ENCODE data around the gene QRICH2. TPM values are rescaled to one million over a fixed set of nuclear protein-coding genes. Genes with fewer than 3 reads are reported as not detected.

The QRICH2 gene, protein sequence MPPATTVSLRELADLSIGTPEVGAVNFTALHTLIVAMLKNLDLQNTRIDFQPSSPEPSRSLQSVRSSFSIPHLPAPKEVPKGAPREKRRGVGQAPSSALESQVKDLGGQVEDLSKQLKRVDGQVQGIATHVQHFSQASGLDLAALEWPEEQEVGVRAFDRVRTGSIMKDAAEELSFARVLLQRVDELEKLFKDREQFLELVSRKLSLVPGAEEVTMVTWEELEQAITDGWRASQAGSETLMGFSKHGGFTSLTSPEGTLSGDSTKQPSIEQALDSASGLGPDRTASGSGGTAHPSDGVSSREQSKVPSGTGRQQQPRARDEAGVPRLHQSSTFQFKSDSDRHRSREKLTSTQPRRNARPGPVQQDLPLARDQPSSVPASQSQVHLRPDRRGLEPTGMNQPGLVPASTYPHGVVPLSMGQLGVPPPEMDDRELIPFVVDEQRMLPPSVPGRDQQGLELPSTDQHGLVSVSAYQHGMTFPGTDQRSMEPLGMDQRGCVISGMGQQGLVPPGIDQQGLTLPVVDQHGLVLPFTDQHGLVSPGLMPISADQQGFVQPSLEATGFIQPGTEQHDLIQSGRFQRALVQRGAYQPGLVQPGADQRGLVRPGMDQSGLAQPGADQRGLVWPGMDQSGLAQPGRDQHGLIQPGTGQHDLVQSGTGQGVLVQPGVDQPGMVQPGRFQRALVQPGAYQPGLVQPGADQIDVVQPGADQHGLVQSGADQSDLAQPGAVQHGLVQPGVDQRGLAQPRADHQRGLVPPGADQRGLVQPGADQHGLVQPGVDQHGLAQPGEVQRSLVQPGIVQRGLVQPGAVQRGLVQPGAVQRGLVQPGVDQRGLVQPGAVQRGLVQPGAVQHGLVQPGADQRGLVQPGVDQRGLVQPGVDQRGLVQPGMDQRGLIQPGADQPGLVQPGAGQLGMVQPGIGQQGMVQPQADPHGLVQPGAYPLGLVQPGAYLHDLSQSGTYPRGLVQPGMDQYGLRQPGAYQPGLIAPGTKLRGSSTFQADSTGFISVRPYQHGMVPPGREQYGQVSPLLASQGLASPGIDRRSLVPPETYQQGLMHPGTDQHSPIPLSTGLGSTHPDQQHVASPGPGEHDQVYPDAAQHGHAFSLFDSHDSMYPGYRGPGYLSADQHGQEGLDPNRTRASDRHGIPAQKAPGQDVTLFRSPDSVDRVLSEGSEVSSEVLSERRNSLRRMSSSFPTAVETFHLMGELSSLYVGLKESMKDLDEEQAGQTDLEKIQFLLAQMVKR (N-terminal part only)
- 1.7 and 2.3 TPM in 2 replicates for total RNA-seq (ENCODE audit: low replicate concordance)

DNA sequence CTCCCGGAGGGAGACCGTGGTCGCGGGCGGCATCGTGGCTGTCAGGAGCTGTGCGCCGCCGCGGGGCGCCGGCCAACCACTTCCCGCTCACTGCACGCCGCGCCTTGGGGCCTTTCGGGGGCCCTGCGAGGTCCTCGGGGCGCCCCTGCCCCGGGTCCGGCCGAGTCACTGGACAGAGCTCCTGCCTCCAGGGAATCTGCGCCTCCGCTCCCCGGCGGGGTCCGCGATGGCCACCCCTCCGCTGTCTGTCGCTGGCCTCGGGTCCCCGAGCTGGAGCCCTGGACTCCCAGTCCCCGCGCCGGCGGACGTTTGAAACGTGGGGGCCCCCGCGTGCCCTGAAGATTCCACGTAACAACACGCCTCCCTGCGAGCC, at the start of gene QRICH2:
Gene QRICH2, minus strand, starts transcription at position 311 of the 373 bp plus-strand sequence. Its CDS starts 278 bp downstream, at position 33.
- H3K4me1 Mint-ChIP-seq = peaks cover 8% of the 10 kb centered on the region
- no peak within 1 kb of the TSS for H3K27ac ChIP-seq
- no peaks in the 10 kb centered on the region for H3K79me2 ChIP-seq (ENCODE audit: low read depth)
- no peak within 1 kb of the TSS for H3K9ac ChIP-seq
- H3K27ac Mint-ChIP-seq = no peak within 1 kb of the TSS
- H3K4me1 ChIP-seq = no peaks in the 10 kb centered on the region
- no peak within 1 kb of the TSS for H2AFZ ChIP-seq (replicated peaks)
- no peak within 1 kb of the TSS for H3K4me3 ChIP-seq
- no peak within 1 kb of the TSS for H3K4me3 Mint-ChIP-seq
- no peaks in the 10 kb centered on the region for H3K27me3 ChIP-seq
- H3K36me3 Mint-ChIP-seq = peaks cover 20% of the 10 kb centered on the region
- no peak for DNase-seq (ENCODE audit: low spot score)
- no peaks in the 10 kb centered on the region for H3K9me3 ChIP-seq (ENCODE audit: low read depth)
- H3K36me3 ChIP-seq = no peaks in the 10 kb centered on the region
- TF ChIP-seq, protein P1, sequence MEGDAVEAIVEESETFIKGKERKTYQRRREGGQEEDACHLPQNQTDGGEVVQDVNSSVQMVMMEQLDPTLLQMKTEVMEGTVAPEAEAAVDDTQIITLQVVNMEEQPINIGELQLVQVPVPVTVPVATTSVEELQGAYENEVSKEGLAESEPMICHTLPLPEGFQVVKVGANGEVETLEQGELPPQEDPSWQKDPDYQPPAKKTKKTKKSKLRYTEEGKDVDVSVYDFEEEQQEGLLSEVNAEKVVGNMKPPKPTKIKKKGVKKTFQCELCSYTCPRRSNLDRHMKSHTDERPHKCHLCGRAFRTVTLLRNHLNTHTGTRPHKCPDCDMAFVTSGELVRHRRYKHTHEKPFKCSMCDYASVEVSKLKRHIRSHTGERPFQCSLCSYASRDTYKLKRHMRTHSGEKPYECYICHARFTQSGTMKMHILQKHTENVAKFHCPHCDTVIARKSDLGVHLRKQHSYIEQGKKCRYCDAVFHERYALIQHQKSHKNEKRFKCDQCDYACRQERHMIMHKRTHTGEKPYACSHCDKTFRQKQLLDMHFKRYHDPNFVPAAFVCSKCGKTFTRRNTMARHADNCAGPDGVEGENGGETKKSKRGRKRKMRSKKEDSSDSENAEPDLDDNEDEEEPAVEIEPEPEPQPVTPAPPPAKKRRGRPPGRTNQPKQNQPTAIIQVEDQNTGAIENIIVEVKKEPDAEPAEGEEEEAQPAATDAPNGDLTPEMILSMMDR (IDR thresholded peaks at IDR 0.05) = no peak
- TF ChIP-seq EZH2 (IDR thresholded peaks at IDR 0.05) (no peak), EZH2phosphoT487 (IDR thresholded peaks at IDR 0.05) (no peak)
- H3K4me2 ChIP-seq = no peak within 1 kb of the TSS
- H4K20me1 ChIP-seq (ENCODE audit: low read depth) = no peaks in the 10 kb centered on the region
- H3F3A ChIP-seq (ENCODE audit: low read depth) = peaks cover 8% of the 10 kb centered on the region
- no peaks in the 10 kb centered on the region for H3K9me3 Mint-ChIP-seq
- peaks cover 2% of the 10 kb centered on the region for H3K27me3 Mint-ChIP-seq (ENCODE audit: insufficient read depth, low read depth)

DNA sequence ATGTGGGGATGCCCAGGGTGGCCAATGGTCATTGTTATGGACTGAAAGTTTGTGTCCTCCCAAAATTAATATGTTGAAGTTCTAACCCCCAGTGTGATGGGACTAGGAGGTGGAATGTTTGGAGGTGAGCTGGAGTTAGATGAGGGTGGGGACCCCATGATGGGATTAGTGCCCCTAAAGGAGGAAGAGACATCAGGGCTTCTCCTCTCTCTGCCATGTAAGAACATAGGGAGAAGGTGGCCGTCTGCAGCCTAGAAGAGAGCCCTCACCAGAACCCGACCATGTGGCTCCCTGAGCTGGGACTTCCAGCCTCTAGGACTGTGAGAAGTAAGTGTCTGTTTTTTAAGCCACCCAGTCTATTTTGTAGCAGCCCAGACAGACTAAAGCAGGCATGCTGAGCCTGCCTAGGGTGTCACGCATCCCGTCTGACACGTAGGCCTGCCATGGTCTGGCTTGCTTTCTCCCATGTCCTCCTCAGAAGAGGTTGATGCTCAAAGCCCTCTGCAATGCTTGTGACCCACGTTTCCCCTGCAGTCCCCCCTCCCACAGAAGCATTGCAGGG, 49.6 kb upstream of the QRICH2 start:
- no peak overlapping the region for H2AFZ ChIP-seq (replicated peaks)
- H3K79me2 ChIP-seq (ENCODE audit: low read depth) = peaks cover 5% of the 10 kb centered on the region
- no peak overlapping the region for H3K4me3 Mint-ChIP-seq
- H4K20me1 ChIP-seq (ENCODE audit: low read depth) = no peaks in the 10 kb centered on the region
- peaks cover 42% of the 10 kb centered on the region for H3K4me1 Mint-ChIP-seq
- H3K27me3 Mint-ChIP-seq (ENCODE audit: insufficient read depth, low read depth) = peaks cover 6% of the 10 kb centered on the region
- no peak overlapping the region for H3K27ac ChIP-seq
- peaks cover 8% of the 10 kb centered on the region for H3K4me1 ChIP-seq
- H3K36me3 Mint-ChIP-seq = peaks cover 2% of the 10 kb centered on the region
- no peak overlapping the region for H3K9ac ChIP-seq
- H3K36me3 ChIP-seq = no peaks in the 10 kb centered on the region
- TF ChIP-seq EZH2phosphoT487 (IDR thresholded peaks at IDR 0.05) (no peak), EZH2 (IDR thresholded peaks at IDR 0.05) (no peak)
- TF ChIP-seq, protein P1 (IDR thresholded peaks at IDR 0.05) = no peak
- H3K9me3 ChIP-seq (ENCODE audit: low read depth) = no peaks in the 10 kb centered on the region
- peaks cover 3% of the 10 kb centered on the region for H3K27me3 ChIP-seq
- peaks cover 11% of the 10 kb centered on the region for H3F3A ChIP-seq (ENCODE audit: low read depth)
- H3K4me2 ChIP-seq = no peak overlapping the region
- no peak for DNase-seq (ENCODE audit: low spot score)
- H3K4me3 ChIP-seq = no peak overlapping the region
- H3K9me3 Mint-ChIP-seq = no peaks in the 10 kb centered on the region
- H3K27ac Mint-ChIP-seq = peak overlapping the region; percentile 70

DNA sequence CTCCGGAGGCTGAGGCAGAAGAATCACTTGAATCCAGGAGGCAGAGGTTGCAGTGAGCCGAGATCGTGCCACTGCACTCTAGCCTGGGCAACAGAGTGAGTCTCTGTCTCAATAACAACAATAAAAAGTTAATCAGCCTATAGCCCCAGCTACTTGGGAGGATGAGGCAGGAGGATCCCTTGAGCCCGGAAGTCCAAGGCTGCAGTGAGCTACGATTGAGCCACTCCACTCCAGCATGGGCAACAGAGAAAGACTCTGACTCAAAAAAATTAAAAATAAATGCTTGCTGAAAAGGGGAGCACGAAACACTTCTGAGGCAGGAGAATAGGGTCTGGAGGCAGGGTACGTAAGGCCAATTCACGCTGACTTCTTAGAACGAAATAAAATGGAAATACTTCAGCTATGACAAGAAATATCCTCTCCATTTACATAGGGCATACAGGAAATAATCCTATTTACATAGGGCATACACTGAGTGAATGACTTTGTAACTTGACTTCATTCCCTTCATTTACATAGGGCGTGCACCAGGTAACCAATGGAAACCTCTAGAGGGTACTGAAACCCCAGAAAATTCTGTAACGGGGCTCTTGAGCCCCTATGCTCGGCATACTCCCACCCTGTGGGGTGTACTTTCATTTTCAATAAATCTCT, 48.9 kb upstream of the QRICH2 start:
- H3K4me3 ChIP-seq = no peak overlapping the region
- peaks cover 7% of the 10 kb centered on the region for H3K4me1 ChIP-seq
- peaks cover 11% of the 10 kb centered on the region for H3F3A ChIP-seq (ENCODE audit: low read depth)
- peak overlapping the region; percentile 50 for H3K4me3 Mint-ChIP-seq
- no peak for DNase-seq (ENCODE audit: low spot score)
- H3K36me3 Mint-ChIP-seq = peaks cover 2% of the 10 kb centered on the region
- no peak overlapping the region for H3K9ac ChIP-seq
- H3K27me3 Mint-ChIP-seq (ENCODE audit: insufficient read depth, low read depth) = peaks cover 6% of the 10 kb centered on the region
- peaks cover 5% of the 10 kb centered on the region for H3K27me3 ChIP-seq
- H3K27ac Mint-ChIP-seq = no peak overlapping the region
- no peak overlapping the region for H2AFZ ChIP-seq (replicated peaks)
- peaks cover 41% of the 10 kb centered on the region for H3K4me1 Mint-ChIP-seq
- H3K9me3 Mint-ChIP-seq = no peaks in the 10 kb centered on the region
- H3K9me3 ChIP-seq (ENCODE audit: low read depth) = no peaks in the 10 kb centered on the region
- H3K79me2 ChIP-seq (ENCODE audit: low read depth) = peaks cover 13% of the 10 kb centered on the region
- no peak overlapping the region for H3K4me2 ChIP-seq
- H4K20me1 ChIP-seq (ENCODE audit: low read depth) = no peaks in the 10 kb centered on the region
- H3K27ac ChIP-seq = no peak overlapping the region
- TF ChIP-seq EZH2 (IDR thresholded peaks at IDR 0.05) (no peak), EZH2phosphoT487 (IDR thresholded peaks at IDR 0.05) (no peak)
- TF ChIP-seq, protein P1 (IDR thresholded peaks at IDR 0.05) = no peak
- no peaks in the 10 kb centered on the region for H3K36me3 ChIP-seq
